RCC 7860 (cell line): Measurements from ENCODE around the gene SLX1A.
"Not testable (repeated sequence)": the region's sequence is repeated elsewhere in the genome, so short reads cannot be mapped to it uniquely, and the experiment has no call there.

ENCODE experiments used
- DNase-seq: peaks from one replicate; pipeline ENCODE4 v3.0.0-alpha.2; 2015; ENCODE audit warnings: low spot score
- FAIRE-seq: peaks from 2 replicates; lab custom pipeline; 2012; peaks lifted over from hg19 to GRCh38; lab: Jason Lieb, UNC

Gene SLX1A

DNA sequence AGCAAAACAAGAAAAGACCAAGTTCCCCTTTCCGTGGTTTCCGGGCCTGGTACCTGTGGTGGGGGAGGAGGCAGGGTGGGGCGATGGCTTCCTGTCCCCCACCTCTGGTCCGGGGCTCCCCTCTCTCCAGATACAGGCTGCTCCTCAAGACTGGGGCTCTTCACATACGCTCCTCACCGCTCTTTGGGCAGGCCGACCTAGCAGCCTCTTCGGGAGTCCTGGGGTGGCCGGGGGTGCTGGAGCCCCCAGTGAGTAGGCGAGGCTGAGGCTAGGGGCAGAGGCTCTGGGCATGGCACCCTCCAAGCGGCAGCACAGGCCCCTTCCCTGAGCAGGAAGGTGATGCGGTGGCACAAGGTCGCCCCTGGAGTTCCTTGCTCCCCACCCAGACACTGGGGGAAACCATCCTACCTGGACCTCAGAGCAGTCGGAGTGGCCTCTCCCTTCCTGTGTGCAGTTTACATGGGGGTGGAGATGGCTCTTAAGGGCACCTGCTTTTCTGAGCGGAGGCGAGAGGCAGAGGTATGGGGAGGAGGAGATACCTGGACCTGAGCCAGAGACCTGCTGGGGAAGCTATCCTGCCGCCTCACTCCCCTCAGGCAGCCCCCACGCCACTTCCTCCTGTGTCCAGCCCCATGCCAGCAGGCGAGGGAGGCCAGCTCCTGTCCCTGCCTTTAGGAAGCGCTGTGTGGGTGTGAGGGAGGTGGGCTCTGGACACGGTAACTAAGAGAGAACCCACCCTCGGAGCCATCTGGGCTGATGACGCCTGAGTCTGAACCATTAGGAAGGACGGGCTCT, 9.4 kb upstream of the SLX1A start:
- FAIRE-seq (no peak), DNase-seq (no peak)

GRCh38 chr16:30184891-30185682, 8.6 kb upstream of the SLX1A start:
- FAIRE-seq = no peak
- DNase-seq = no peak

- DNase-seq (no peak), FAIRE-seq (no peak)
These were observed 7.8 kb upstream of the SLX1A start for GRCh38 chr16:30185683-30186421.

DNA sequence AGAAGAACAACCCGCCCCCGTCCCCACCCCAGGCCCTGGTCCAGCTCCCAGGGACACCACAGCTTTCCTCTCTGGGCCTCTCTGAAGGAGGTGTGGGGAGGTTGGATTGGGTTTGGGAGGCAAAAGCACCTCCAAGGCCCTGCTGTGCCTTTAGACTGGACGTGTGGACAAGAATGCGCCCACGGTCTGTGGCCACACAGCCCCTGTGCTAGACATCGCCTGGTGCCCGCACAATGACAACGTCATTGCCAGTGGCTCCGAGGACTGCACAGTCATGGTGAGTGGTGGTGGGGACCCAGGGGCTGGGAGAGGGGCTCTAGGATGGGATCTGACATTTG, 7.3 kb upstream of the SLX1A start:
- no peak for DNase-seq
- FAIRE-seq = no peak

DNA sequence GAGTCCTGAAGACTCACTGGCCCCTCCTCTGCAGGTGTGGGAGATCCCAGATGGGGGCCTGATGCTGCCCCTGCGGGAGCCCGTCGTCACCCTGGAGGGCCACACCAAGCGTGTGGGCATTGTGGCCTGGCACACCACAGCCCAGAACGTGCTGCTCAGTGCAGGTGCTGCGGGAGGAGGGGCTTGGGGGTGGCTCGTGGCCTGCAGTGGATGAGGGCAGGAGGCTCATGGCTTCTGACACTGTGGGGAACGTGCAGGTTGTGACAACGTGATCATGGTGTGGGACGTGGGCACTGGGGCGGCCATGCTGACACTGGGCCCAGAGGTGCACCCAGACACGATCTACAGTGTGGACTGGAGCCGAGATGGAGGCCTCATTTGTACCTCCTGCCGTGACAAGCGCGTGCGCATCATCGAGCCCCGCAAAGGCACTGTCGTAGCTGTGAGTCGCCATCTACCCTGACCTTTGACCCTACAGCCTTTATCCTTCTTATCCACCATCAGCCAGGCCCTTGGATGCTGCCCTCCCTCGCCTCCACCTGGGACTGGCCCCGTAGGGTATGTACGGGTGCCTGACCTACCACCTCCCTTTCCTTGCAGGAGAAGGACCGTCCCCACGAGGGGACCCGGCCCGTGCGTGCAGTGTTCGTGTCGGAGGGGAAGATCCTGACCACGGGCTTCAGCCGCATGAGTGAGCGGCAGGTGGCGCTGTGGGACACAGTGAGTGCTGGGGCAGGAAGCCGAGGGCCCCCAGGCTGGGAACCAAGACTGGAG, 6.7 kb upstream of the SLX1A start:
- no peak for DNase-seq

GRCh38 chr16:30187556-30187865, 6.2 kb upstream of the SLX1A start:
- DNase-seq = no peak
- no peak for FAIRE-seq

More for the DNA sequence above, 6.7 kb upstream of the SLX1A start:
- FAIRE-seq = no peak

- FAIRE-seq = no peak
These were observed 5.6 kb upstream of the SLX1A start for GRCh38 chr16:30187971-30188561.

GRCh38 chr16:30191158-30191557, 2.5 kb upstream of the SLX1A start:
- not testable (repeated sequence) for FAIRE-seq, DNase-seq

More at GRCh38 chr16:30187971-30188561, 5.6 kb upstream of the SLX1A start:
- DNase-seq = no peak

GRCh38 chr16:30193098-30193497, 577 bp upstream of the SLX1A start:
- not testable (repeated sequence) for DNase-seq, FAIRE-seq

GRCh38 chr16:30194172-30194925, 674 bp downstream of the SLX1A start:
- not testable (repeated sequence) for DNase-seq
- peak; percentile 40 for FAIRE-seq

DNA sequence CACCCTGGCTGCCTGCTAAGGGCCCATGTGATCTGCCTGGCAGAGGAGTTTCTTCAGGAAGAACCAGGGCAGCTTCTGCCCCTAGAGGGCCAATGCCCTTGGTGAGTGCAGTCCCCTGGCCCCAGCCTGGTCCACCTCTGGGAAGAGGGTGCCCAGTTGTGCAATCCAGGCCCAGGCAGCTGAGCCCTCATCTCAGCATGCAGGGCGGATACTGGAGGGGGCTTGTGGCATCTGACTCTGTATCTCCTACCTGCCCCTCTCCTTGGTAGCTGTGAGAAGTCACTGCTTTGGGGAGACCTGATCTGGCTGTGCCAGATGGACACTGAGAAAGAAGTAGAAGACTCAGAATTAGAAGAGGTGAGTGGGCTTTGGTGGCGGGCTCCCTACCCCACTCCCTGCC, 3.3 kb downstream of the SLX1A start:
- FAIRE-seq, DNase-seq: not testable (repeated sequence)

DNA sequence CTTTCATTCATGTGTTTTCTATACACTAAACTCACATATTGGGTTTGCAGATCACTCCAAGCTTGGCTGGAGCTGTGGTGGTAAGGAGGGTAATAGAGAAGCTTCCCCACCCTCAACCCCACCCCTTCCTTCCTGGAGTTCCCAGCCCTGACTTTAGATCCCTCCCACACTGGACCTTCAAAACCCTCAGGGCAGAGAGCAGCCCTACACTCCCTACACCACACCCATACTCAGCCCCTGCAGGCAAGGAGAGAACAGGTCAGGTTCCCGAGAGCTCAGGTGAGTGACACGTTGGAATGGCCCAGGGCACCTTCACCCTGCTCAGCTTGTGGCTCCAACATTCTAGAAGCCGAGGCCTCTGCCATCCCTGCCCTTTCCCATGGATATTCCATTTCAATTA, 5.4 kb downstream of the SLX1A start, which contains the start of gene SULT1A3:
Gene SULT1A3, plus strand, starts transcription at position 207 of the 400 bp plus-strand sequence. CDS start 1,474 bp downstream, outside the sequence.
- FAIRE-seq, DNase-seq: not testable (repeated sequence)

- FAIRE-seq = peak; percentile 58
- not testable (repeated sequence) for DNase-seq
These were observed 6.1 kb downstream of the SLX1A start for GRCh38 chr16:30199608-30200343.

DNA sequence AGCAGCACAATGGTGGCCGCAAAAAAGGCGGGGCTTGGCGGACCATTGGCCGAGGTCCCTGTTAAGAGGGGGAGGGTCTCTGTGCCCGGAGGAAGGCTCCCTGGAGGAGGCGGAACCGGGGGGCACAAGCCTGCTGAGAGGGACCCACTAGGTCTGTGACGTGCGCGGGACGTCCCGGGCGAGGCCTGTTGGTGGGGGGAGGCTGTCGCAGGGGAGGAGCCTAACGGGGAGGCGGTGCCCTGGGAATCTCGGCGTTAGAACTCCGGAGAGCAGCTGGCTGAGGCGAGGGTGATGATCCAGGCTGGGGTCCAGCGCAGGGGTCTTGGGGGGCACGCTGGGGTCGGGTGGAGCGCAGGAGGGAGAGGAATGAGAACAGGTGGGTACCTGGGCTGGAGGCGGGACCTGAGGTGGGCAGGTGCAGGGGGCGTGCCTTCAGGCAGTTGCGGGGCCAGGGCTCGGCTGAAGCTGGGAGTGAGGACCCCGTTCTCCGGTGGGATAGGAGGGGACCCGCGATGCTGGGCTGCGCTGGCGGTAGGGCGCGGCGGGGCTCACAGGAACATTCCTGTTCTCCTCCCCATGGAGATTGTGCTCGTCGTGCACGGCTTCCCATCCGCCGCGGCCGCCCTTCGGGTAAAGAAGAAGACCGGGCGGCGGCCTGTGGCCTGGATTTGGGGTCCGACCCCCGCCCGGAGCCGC, 12.0 kb downstream of the SLX1A start:
- not testable (repeated sequence) for FAIRE-seq, DNase-seq

- not testable (repeated sequence) for FAIRE-seq, DNase-seq
These were observed 12.6 kb downstream of the SLX1A start for GRCh38 chr16:30206252-30206651.

GRCh38 chr16:30207063-30207704, 13.5 kb downstream of the SLX1A start:
- peak; percentile 74 for FAIRE-seq
- not testable (repeated sequence) for DNase-seq

DNA sequence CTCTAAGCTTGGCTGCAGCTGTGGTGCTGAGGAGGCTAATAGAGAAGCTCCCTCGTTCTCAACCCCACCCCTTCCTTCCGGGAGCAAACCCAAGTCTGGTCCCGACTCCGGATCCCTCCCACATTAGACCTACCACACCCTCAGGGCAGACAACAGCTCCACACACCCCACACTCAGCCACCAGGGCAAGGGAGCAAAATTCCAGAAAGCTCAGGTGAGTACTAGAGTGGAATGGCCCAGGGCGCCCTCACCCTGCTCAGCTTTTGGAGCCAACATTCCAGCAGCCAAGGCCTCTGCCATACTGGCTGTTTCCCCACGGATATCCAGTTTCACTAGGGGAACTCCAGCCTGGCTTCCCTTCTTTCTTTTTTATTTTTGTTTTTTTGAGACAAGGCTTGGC, 15.4 kb downstream of the SLX1A start:
- DNase-seq = not testable (repeated sequence)

More for the DNA sequence above, 15.4 kb downstream of the SLX1A start:
- not testable (repeated sequence) for FAIRE-seq
